GM12891 (cell line): ENCODE results near the gene MGMT.

Experiments
- POLR2A ChIP-seq: IDR thresholded peaks from 2 replicates; pipeline ENCODE4 v1.6.1; 2011; ENCODE audit warnings: low read depth, low read length, control low read depth
- POLR2AphosphoS5 ChIP-seq: IDR thresholded peaks from 2 replicates; pipeline ENCODE4 v1.6.1; 2011; ENCODE audit warnings: low read depth, low read length, control low read depth
- POU2F2 ChIP-seq: IDR thresholded peaks from 2 replicates; pipeline ENCODE4 v1.6.1; 2011; ENCODE audit warnings: low read depth, mild to moderate bottlenecking, control low read depth, low read length, moderate library complexity
- SPI1 ChIP-seq: IDR thresholded peaks from 2 replicates; pipeline ENCODE4 v1.6.1; 2011; ENCODE audit warnings: low read depth, low read length, control low read depth
- TAF1 ChIP-seq: IDR thresholded peaks from 2 replicates; pipeline ENCODE4 v1.6.1; 2011; ENCODE audit warnings: low read depth, low read length, control low read depth

DNA sequence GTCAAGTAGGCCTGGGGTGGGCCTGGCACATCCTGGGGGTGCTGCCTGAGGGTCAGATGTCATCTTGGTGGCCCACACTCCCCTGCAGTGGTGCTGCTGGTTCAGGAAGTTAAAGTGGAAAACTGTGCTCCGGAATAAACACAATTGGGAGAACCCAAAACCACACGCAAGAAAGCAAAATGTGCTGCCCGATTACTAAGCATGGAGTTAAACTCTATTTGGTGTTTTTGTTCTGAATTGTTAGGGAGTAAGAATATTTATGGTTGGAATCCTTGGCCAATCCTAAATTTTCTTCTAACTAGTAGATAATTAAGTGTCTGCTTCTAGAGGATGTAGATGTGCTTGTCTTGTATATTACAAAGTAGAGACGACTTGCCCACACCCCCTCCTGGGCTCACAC is 131.4 kb downstream of the MGMT start:
- no peak for TF ChIP-seq POLR2A
- no peak for TF ChIP-seq POLR2AphosphoS5
- TF ChIP-seq TAF1: no peak
- TF ChIP-seq POU2F2: no peak
- TF ChIP-seq SPI1: no peak
